ENCODE measurements around the gene LMAN2L. TPM values are rescaled to one million over a fixed set of nuclear protein-coding genes. Genes with fewer than 3 reads are reported as not detected.

Gene LMAN2L
- total and polyA plus RNA-seq, 2 donors (not counting 1 experiment from before 2014, with no cell fraction given), result 5.7 to 10.7 TPM

- DNase-seq (peak; percentile 29), ATAC-seq (ENCODE audit: low read depth) (no peak)
Observed at GRCh38 chr2:96656540-96656939, 83.3 kb downstream of the LMAN2L start.

More at GRCh38 chr2:96656540-96656939, 83.3 kb downstream of the LMAN2L start:
- Histone ChIP-seq H3K4me3 (ENCODE audit: control extremely low read depth in 1 of 5, extremely low read depth in 1 of 5, insufficient read depth in 1 of 5, low read depth in 2 of 5, low read length in 4 of 5) (no peak overlapping the region), H3K4me2 (replicated peaks; ENCODE audit: low read depth, low read length, poor library complexity, severe bottlenecking) (peak overlapping the region; percentile 6), H3K4me1 (ENCODE audit: control insufficient read depth in 2 of 2, insufficient read depth in 2 of 2, low read length in 2 of 2) (peaks cover 5 to 6% of the 10 kb centered on the region in 2 donors), H4K20me1 (ENCODE audit: control insufficient read depth, insufficient read depth, low read length, poor library complexity, severe bottlenecking) (no peaks in the 10 kb centered on the region), H3K79me2 (ENCODE audit: control insufficient read depth, insufficient read depth, low read length) (no peaks in the 10 kb centered on the region), H3K36me3 (replicated peaks in 1 of 2; ENCODE audit: control extremely low read depth in 1 of 2, control insufficient read depth in 1 of 2, extremely low read depth in 1 of 2, insufficient read depth in 2 of 2, low read length in 1 of 2) (no peaks in the 10 kb centered on the region), H3K9me3 (ENCODE audit: control extremely low read depth in 1 of 3, control insufficient read depth in 2 of 3, insufficient read depth in 1 of 3, low read length in 2 of 3) (no peaks in the 10 kb centered on the region), H3K27ac (ENCODE audit: low read length in 2 of 2) (no peak overlapping the region), H2AFZ (ENCODE audit: insufficient read depth, low read depth, low read length, poor library complexity, severe bottlenecking) (no peak overlapping the region), H3K27me3 (replicated peaks in 1 of 4; ENCODE audit: control extremely low read depth in 1 of 4, control insufficient read depth in 3 of 4, insufficient read depth in 4 of 4, low read length in 3 of 4) (no peaks in the 10 kb centered on the region), H3K9ac (ENCODE audit: low read length) (no peak overlapping the region)
- CTCF ChIA-PET, result no interaction called here
- Mint-ChIP-seq H3K27me3 (peaks cover 5% of the 10 kb centered on the region), H3K27ac (no peak overlapping the region), H3K4me1 (peaks cover 4% of the 10 kb centered on the region), H3K4me3 (no peak overlapping the region), H3K9me3 (ENCODE audit: insufficient read depth) (no peaks in the 10 kb centered on the region)
- intact Hi-C loops (cut with micrococcal nuclease), result no loop called here
- TF ChIP-seq EZH2 (IDR thresholded peaks at IDR 0.05; ENCODE audit: borderline replicate concordance, insufficient read depth, low read depth, low read length, poor library complexity, severe bottlenecking) (no peak), CTCF (IDR thresholded peaks at IDR 0.05) (no peak)
- POLR2A ChIA-PET, result no interaction called here

Other genes with a start within 250 kb of the LMAN2L start
- not detected in 2 replicates for gene NEURL3, start 234.7 kb downstream of the LMAN2L start, total RNA-seq
- gene NEURL3, start 234.7 kb downstream of the LMAN2L start, polyA plus RNA-seq, result not detected in 2 replicates
- 93.0 and 100 TPM in 2 replicates for gene ARID5A, start 203.3 kb downstream of the LMAN2L start, total RNA-seq
- 35.5 and 62.3 TPM in 2 replicates for gene ARID5A, start 203.3 kb downstream of the LMAN2L start, polyA plus RNA-seq
- gene KANSL3, start 101.8 kb downstream of the LMAN2L start, total RNA-seq, result 55.4 and 56.9 TPM in 2 replicates
- gene KANSL3, start 101.8 kb downstream of the LMAN2L start, polyA plus RNA-seq, result 22.2 and 24.3 TPM in 2 replicates
- not detected in 2 replicates for gene FER1L5, start 97.3 kb downstream of the LMAN2L start, total RNA-seq
- not detected in 2 replicates for gene FER1L5, start 97.3 kb downstream of the LMAN2L start, polyA plus RNA-seq
- 24.0 and 25.6 TPM in 2 replicates for gene CNNM4, start 20.8 kb upstream of the LMAN2L start, total RNA-seq
- 13.0 and 15.1 TPM in 2 replicates for gene CNNM4, start 20.8 kb upstream of the LMAN2L start, polyA plus RNA-seq
- 52.1 and 54.7 TPM in 2 replicates for gene CNNM3, start 76.2 kb upstream of the LMAN2L start, total RNA-seq
- gene CNNM3, start 76.2 kb upstream of the LMAN2L start, polyA plus RNA-seq, result 23.8 and 28.8 TPM in 2 replicates
- 9.8 and 11.3 TPM in 2 replicates for gene ANKRD23, start 104.0 kb upstream of the LMAN2L start, total RNA-seq
- 7.3 and 8.8 TPM in 2 replicates for gene ANKRD23, start 104.0 kb upstream of the LMAN2L start, polyA plus RNA-seq
- gene ANKRD39, start 118.0 kb upstream of the LMAN2L start, total RNA-seq, result 14.8 and 16.8 TPM in 2 replicates
- 12.8 and 19.3 TPM in 2 replicates for gene ANKRD39, start 118.0 kb upstream of the LMAN2L start, polyA plus RNA-seq
- 0.68 and 0.94 TPM in 2 replicates for gene SEMA4C, start 130.0 kb upstream of the LMAN2L start, total RNA-seq
- gene SEMA4C, start 130.0 kb upstream of the LMAN2L start, polyA plus RNA-seq, result 0.28 and 3.2 TPM in 2 replicates
- gene FAM178B, start 246.5 kb upstream of the LMAN2L start, total RNA-seq, result not detected in 2 replicates
- gene FAM178B, start 246.5 kb upstream of the LMAN2L start, polyA plus RNA-seq, result not detected in 2 replicates

All from B cell (primary cell).